ENCODE results near the gene CAMSAP2. TPM values are rescaled to one million over a fixed set of nuclear protein-coding genes. Genes with fewer than 3 reads are reported as not detected.

CAMSAP2 gene
- total RNA-seq, 2 donors from 2014 or later, result 5.4 to 7.5 TPM

DNA sequence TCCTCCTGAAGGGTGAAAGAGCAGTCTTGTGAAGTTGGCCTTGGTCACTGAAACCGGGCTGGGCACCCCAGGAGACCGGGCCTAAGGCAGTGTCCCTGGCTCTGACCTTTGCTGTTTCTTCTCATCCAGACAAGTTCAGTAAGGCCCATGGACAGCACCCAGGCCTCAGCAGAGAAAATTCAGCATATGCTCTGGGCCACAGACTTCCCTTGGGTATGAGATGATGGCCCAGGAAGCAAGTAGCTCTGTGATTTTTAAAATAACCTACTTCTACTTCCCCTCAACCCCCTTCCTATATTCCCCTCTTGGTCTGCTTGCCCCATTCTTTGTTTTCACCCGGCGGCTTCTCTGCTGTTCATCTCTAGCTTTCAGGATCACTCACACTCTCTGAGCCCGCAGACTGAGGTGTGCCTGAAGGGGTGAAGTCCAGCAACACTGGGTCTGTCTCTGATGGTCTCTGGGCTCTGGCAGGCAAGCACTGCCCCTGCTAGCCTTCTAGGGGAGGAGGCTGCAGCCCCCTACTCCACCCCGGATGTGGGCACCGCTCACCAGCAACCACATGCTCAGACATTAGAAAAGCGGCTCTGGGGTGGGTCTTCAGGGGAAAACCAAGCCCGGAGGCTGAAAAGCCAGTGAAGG is 131.2 kb downstream of the CAMSAP2 start:
- TF ChIP-seq, protein P1, sequence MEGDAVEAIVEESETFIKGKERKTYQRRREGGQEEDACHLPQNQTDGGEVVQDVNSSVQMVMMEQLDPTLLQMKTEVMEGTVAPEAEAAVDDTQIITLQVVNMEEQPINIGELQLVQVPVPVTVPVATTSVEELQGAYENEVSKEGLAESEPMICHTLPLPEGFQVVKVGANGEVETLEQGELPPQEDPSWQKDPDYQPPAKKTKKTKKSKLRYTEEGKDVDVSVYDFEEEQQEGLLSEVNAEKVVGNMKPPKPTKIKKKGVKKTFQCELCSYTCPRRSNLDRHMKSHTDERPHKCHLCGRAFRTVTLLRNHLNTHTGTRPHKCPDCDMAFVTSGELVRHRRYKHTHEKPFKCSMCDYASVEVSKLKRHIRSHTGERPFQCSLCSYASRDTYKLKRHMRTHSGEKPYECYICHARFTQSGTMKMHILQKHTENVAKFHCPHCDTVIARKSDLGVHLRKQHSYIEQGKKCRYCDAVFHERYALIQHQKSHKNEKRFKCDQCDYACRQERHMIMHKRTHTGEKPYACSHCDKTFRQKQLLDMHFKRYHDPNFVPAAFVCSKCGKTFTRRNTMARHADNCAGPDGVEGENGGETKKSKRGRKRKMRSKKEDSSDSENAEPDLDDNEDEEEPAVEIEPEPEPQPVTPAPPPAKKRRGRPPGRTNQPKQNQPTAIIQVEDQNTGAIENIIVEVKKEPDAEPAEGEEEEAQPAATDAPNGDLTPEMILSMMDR (IDR thresholded peaks at IDR 0.05), result no peak
- intact Hi-C loops (cut with DNase I), result no loop called here
- H3K4me1 ChIP-seq, result peaks cover 8% of the 10 kb centered on the region
- no peak overlapping the region for H3K4me3 ChIP-seq
- H3K27me3 ChIP-seq, result peaks cover 20% of the 10 kb centered on the region
- no peak overlapping the region for H3K9ac ChIP-seq (ENCODE audit: low read depth in 2 of 2, low read length in 2 of 2)
- no peaks in the 10 kb centered on the region for H3K9me3 ChIP-seq
- no peaks in the 10 kb centered on the region for H3K36me3 ChIP-seq
- H3K27ac ChIP-seq, result no peak overlapping the region
- no peak for DNase-seq

DNA sequence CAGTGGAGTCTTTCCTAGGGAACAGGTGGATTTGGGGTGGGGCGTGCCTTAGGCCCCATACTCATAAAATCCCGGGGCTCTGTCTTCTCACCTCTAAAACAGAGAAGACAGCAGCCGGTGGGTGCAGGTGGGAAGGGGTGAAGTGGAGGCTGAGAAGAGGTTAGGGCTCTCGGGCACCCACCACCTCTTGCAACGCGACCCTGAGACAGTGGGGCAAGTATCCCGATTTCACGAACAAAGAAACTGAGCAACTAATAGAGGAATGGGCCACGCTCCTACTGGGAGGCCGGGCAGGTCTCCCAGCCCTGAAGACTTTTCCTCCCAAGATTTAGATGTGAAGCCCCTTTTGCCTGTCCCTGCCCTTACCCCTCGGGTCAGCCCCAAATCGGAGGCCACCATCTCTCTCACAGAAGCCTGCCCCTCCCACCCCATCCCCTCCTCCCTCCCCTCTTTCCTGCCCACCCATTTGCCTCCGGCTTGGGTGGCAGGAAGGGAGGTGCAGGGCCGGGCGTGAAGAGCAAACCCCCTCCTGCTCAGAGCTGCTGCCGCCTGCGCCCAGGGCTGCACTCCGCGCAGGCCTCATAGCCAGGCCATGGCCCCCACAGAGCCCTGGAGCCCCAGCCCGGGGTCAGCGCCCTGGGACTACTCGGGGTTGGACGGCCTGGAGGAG is 133.9 kb downstream of the CAMSAP2 start, which contains the start of gene GPR25:
GPR25 (plus strand) TSS at position 536 of the 670 bp plus-strand sequence; CDS start at position 593, 57 bp downstream.
- peak within 1 kb of the TSS; percentile 24 for H3K4me3 ChIP-seq
- H3K27me3 ChIP-seq, result peaks cover 23% of the 10 kb centered on the region
- no peak for DNase-seq
- TF ChIP-seq, protein P1 (IDR thresholded peaks at IDR 0.05), result no peak
- no peaks in the 10 kb centered on the region for H3K9me3 ChIP-seq
- intact Hi-C loops (cut with DNase I), result no loop called here
- H3K36me3 ChIP-seq, result no peaks in the 10 kb centered on the region
- H3K27ac ChIP-seq, result no peak within 1 kb of the TSS
- peaks cover 8% of the 10 kb centered on the region for H3K4me1 ChIP-seq
- peak within 1 kb of the TSS; percentile 12 for H3K9ac ChIP-seq (ENCODE audit: low read depth in 2 of 2, low read length in 2 of 2)

DNA sequence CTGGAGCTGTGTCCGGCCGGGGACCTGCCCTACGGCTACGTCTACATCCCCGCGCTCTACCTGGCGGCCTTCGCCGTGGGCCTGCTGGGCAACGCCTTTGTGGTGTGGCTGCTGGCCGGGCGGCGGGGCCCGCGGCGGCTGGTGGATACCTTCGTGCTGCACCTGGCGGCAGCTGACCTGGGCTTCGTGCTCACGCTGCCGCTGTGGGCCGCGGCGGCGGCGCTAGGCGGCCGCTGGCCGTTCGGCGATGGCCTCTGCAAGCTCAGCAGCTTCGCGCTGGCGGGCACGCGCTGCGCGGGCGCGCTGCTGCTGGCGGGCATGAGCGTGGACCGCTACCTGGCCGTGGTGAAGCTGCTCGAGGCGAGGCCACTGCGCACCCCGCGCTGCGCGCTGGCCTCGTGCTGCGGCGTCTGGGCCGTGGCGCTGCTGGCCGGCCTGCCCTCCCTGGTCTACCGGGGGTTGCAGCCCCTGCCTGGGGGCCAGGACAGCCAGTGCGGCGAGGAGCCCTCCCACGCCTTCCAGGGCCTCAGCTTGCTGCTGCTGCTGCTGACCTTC is 134.5 kb downstream of the CAMSAP2 start:
- peak overlapping the region; percentile 24 for H3K4me3 ChIP-seq
- intact Hi-C loops (cut with DNase I), result no loop called here
- peaks cover 23% of the 10 kb centered on the region for H3K27me3 ChIP-seq
- H3K27ac ChIP-seq, result no peak overlapping the region
- no peaks in the 10 kb centered on the region for H3K9me3 ChIP-seq
- DNase-seq, result no peak
- TF ChIP-seq, protein P1 (IDR thresholded peaks at IDR 0.05), result no peak
- peak overlapping the region; percentile 12 for H3K9ac ChIP-seq (ENCODE audit: low read depth in 2 of 2, low read length in 2 of 2)
- no peaks in the 10 kb centered on the region for H3K36me3 ChIP-seq
- H3K4me1 ChIP-seq, result peaks cover 8% of the 10 kb centered on the region

DNA sequence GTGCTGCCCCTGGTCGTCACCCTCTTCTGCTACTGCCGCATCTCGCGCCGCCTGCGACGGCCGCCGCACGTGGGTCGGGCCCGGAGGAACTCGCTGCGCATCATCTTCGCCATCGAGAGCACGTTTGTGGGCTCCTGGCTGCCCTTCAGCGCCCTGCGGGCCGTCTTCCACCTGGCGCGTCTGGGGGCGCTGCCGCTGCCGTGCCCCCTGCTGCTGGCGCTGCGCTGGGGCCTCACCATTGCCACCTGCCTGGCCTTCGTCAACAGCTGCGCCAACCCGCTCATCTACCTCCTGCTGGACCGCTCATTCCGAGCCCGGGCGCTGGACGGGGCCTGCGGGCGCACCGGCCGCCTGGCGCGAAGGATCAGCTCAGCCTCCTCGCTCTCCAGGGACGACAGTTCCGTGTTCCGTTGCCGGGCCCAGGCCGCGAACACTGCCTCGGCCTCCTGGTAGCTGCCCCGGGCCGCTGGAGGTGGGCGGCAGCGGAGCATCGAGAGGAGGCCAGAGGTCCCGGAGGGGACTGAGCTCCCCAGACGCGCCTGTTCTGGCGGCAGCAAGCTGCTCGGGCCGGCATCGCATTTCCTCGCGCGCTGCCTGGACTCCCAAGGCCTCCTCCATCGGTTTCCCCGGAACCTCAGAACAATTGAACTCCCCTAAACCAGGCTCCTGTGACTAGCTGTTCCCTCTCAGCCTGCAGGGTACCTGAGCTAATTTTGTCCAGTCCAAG is 135.1 kb downstream of the CAMSAP2 start:
- Histone ChIP-seq H3K27me3 (peaks cover 23% of the 10 kb centered on the region), H3K9me3 (no peaks in the 10 kb centered on the region), H3K27ac (no peak overlapping the region), H3K4me1 (peaks cover 8% of the 10 kb centered on the region), H3K36me3 (no peaks in the 10 kb centered on the region), H3K9ac (ENCODE audit: low read depth in 2 of 2, low read length in 2 of 2) (no peak overlapping the region), H3K4me3 (peak overlapping the region; percentile 24)
- DNase-seq, result no peak
- TF ChIP-seq, protein P1 (IDR thresholded peaks at IDR 0.05), result no peak
- intact Hi-C loops (cut with DNase I), result no loop called here

DNA sequence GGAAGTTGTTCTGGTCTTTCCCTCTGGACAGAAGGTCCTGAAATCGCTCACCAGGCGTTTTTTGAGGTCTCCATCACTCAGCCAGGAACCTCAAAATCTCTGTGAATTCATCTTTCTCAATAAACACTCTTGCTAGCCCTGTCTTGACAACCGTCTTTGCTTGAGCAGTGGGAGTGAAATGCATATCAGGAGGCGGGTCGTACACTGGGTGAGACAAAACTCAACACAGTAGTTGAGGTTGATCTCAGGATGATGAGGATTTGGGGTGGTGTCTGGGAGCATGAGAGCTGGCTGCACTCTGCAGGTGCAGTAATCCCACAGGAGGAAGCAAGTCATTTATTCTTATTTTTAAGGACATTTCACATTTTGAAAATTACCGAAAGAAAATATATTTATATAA is 136.0 kb downstream of the CAMSAP2 start:
- Histone ChIP-seq H3K36me3 (no peaks in the 10 kb centered on the region), H3K4me1 (peaks cover 8% of the 10 kb centered on the region), H3K9ac (ENCODE audit: low read depth in 2 of 2, low read length in 2 of 2) (no peak overlapping the region), H3K9me3 (no peaks in the 10 kb centered on the region), H3K4me3 (no peak overlapping the region), H3K27me3 (peaks cover 23% of the 10 kb centered on the region), H3K27ac (no peak overlapping the region)
- intact Hi-C loops (cut with DNase I), result no loop called here
- TF ChIP-seq, protein P1 (IDR thresholded peaks at IDR 0.05), result no peak
- no peak for DNase-seq
